Stimulated activated memory B cell treated with anti-CD40 and anti-IgM and Interleukin-4, amounts not matched to agents 10 μg/mL and 1 μg/mL and 100 μg/mL, for 72 hours (primary cell): ENCODE measurements around the gene CA5A.
"Not testable (repeated sequence)": the region's sequence is repeated elsewhere in the genome, so short reads cannot be mapped to it uniquely, and the experiment has no call there.

Source experiments
- ATAC-seq: fragments of 150-1000 bp; cut with Tn5 transposase; 2 replicates; pipeline ENCODE4 v1.10.0; 2021
- H3K27ac Mint-ChIP-seq: one replicate; pipeline ENCODE4 v1.8.0; 2022; ENCODE audit warnings: mild to moderate bottlenecking, mixed read lengths
- H3K27me3 Mint-ChIP-seq: one replicate; pipeline ENCODE4 v1.8.0; 2022; ENCODE audit warnings: mixed read lengths
- H3K36me3 Mint-ChIP-seq: one replicate; pipeline ENCODE4 v1.8.0; 2022; ENCODE audit warnings: mixed read lengths
- H3K4me1 Mint-ChIP-seq: one replicate; pipeline ENCODE4 v1.8.0; 2022; ENCODE audit warnings: mixed read lengths
- H3K4me3 Mint-ChIP-seq: one replicate; pipeline ENCODE4 v1.8.0; 2022; ENCODE audit warnings: mild to moderate bottlenecking, moderate library complexity, mixed read lengths
- H3K9me3 Mint-ChIP-seq: one replicate; pipeline ENCODE4 v1.8.0; 2022; ENCODE audit warnings: mixed read lengths

CA5A gene

GRCh38 chr16:87864331-87864989 is 71.9 kb downstream of the CA5A start:
- H3K27me3 Mint-ChIP-seq, result no peaks in the 10 kb centered on the region
- H3K27ac Mint-ChIP-seq, result peak overlapping the region; percentile 37
- H3K4me3 Mint-ChIP-seq, result no peak overlapping the region
- peaks cover 70% of the 10 kb centered on the region for H3K4me1 Mint-ChIP-seq
- no peaks in the 10 kb centered on the region for H3K9me3 Mint-ChIP-seq
- ATAC-seq, result no peak
- peaks cover 25% of the 10 kb centered on the region for H3K36me3 Mint-ChIP-seq

GRCh38 chr16:87863327-87863635 is 73.0 kb downstream of the CA5A start:
- H3K27ac Mint-ChIP-seq, result peak overlapping the region; percentile 48
- peaks cover 26% of the 10 kb centered on the region for H3K36me3 Mint-ChIP-seq
- H3K4me1 Mint-ChIP-seq, result peaks cover 63% of the 10 kb centered on the region

GRCh38 chr16:87862597-87863326 is 73.6 kb downstream of the CA5A start:
- Mint-ChIP-seq H3K27ac (peak overlapping the region; percentile 48), H3K4me1 (peaks cover 59% of the 10 kb centered on the region), H3K36me3 (peaks cover 26% of the 10 kb centered on the region)
- H3K4me3 Mint-ChIP-seq, H3K27me3 Mint-ChIP-seq, H3K9me3 Mint-ChIP-seq: not testable (repeated sequence)
- ATAC-seq, result peak; percentile 56

More at GRCh38 chr16:87863327-87863635, 73.0 kb downstream of the CA5A start:
- H3K27me3 Mint-ChIP-seq, H3K9me3 Mint-ChIP-seq, H3K4me3 Mint-ChIP-seq, ATAC-seq: not testable (repeated sequence)

- H3K9me3 Mint-ChIP-seq, ATAC-seq, H3K4me3 Mint-ChIP-seq, H3K27me3 Mint-ChIP-seq: not testable (repeated sequence)
- H3K4me1 Mint-ChIP-seq, result peaks cover 59% of the 10 kb centered on the region
- peaks cover 37% of the 10 kb centered on the region for H3K36me3 Mint-ChIP-seq
- H3K27ac Mint-ChIP-seq, result peak overlapping the region; percentile 67
Observed at GRCh38 chr16:87861300-87862099, 74.8 kb downstream of the CA5A start.

GRCh38 chr16:87860553-87861299 is 75.6 kb downstream of the CA5A start:
- no peaks in the 10 kb centered on the region for H3K9me3 Mint-ChIP-seq
- peak overlapping the region; percentile 9 for H3K4me3 Mint-ChIP-seq
- no peaks in the 10 kb centered on the region for H3K27me3 Mint-ChIP-seq
- H3K27ac Mint-ChIP-seq, result peak overlapping the region; percentile 67
- peaks cover 59% of the 10 kb centered on the region for H3K4me1 Mint-ChIP-seq
- peaks cover 39% of the 10 kb centered on the region for H3K36me3 Mint-ChIP-seq
- ATAC-seq, result peak; percentile 29

- H3K27me3 Mint-ChIP-seq, ATAC-seq, H3K4me3 Mint-ChIP-seq, H3K9me3 Mint-ChIP-seq: not testable (repeated sequence)
- peaks cover 33% of the 10 kb centered on the region for H3K36me3 Mint-ChIP-seq
- H3K4me1 Mint-ChIP-seq, result peaks cover 60% of the 10 kb centered on the region
- H3K27ac Mint-ChIP-seq, result peak overlapping the region; percentile 92
Observed at GRCh38 chr16:87858151-87858993, 78.0 kb downstream of the CA5A start.

GRCh38 chr16:87856791-87857228 is 79.5 kb downstream of the CA5A start:
- Mint-ChIP-seq H3K9me3 (no peaks in the 10 kb centered on the region), H3K27ac (peak overlapping the region; percentile 92), H3K36me3 (peaks cover 39% of the 10 kb centered on the region), H3K4me3 (peak overlapping the region; percentile 84), H3K27me3 (no peaks in the 10 kb centered on the region), H3K4me1 (peaks cover 62% of the 10 kb centered on the region)
- ATAC-seq, result no peak

GRCh38 chr16:87855852-87856715 is 80.2 kb downstream of the CA5A start:
- ATAC-seq, result peak; percentile 89
- H3K27me3 Mint-ChIP-seq, result no peaks in the 10 kb centered on the region
- H3K4me1 Mint-ChIP-seq, result peaks cover 60% of the 10 kb centered on the region
- H3K9me3 Mint-ChIP-seq, result no peaks in the 10 kb centered on the region
- H3K27ac Mint-ChIP-seq, result peak overlapping the region; percentile 92
- peak overlapping the region; percentile 84 for H3K4me3 Mint-ChIP-seq
- peaks cover 39% of the 10 kb centered on the region for H3K36me3 Mint-ChIP-seq

- no peak overlapping the region for H3K4me3 Mint-ChIP-seq
- H3K9me3 Mint-ChIP-seq, result no peaks in the 10 kb centered on the region
- H3K27me3 Mint-ChIP-seq, result no peaks in the 10 kb centered on the region
- H3K4me1 Mint-ChIP-seq, result peaks cover 60% of the 10 kb centered on the region
- peaks cover 31% of the 10 kb centered on the region for H3K36me3 Mint-ChIP-seq
- peak overlapping the region; percentile 92 for H3K27ac Mint-ChIP-seq
- ATAC-seq, result no peak
Observed at GRCh38 chr16:87854907-87855683, 81.2 kb downstream of the CA5A start.

GRCh38 chr16:87854053-87854906 is 82.0 kb downstream of the CA5A start:
- Mint-ChIP-seq H3K27me3 (no peaks in the 10 kb centered on the region), H3K4me3 (no peak overlapping the region), H3K9me3 (no peaks in the 10 kb centered on the region), H3K27ac (peak overlapping the region; percentile 92), H3K36me3 (peaks cover 27% of the 10 kb centered on the region), H3K4me1 (peaks cover 61% of the 10 kb centered on the region)
- no peak for ATAC-seq

- Mint-ChIP-seq H3K27me3 (no peaks in the 10 kb centered on the region), H3K9me3 (no peaks in the 10 kb centered on the region), H3K4me1 (peaks cover 61% of the 10 kb centered on the region), H3K4me3 (peak overlapping the region; percentile 59), H3K36me3 (peaks cover 34% of the 10 kb centered on the region), H3K27ac (peak overlapping the region; percentile 92)
- peak; percentile 77 for ATAC-seq
Observed at GRCh38 chr16:87853411-87854052, 82.8 kb downstream of the CA5A start.

GRCh38 chr16:87851601-87852000 is 84.7 kb downstream of the CA5A start:
- Mint-ChIP-seq H3K36me3 (peaks cover 29% of the 10 kb centered on the region), H3K4me3 (no peak overlapping the region), H3K27me3 (no peaks in the 10 kb centered on the region), H3K27ac (no peak overlapping the region), H3K9me3 (no peaks in the 10 kb centered on the region), H3K4me1 (peaks cover 48% of the 10 kb centered on the region)
- ATAC-seq, result no peak
